ENCODE measurements around the gene SUSD4. TPM values are rescaled to one million over a fixed set of nuclear protein-coding genes. Genes with fewer than 3 reads are reported as not detected.

Gene SUSD4
- total and polyA plus RNA-seq, 2 of the 8 experiments (the other 6 are each of a cell fraction or from before 2014, with no cell fraction given), result 3.9 to 5.2 TPM

GRCh38 chr1:223253916-223254315, 110.1 kb downstream of the SUSD4 start:
- ChIA-PET CTCF (ENCODE audit: partially characterized antibody) (interaction anchor here (0.6 to 1.2 kb wide), 7 partner anchors 9 to 358 kb away, joined by 3 read pairs; no protein-coding TSS in a partner anchor), POLR2A (ENCODE audit: partially characterized antibody) (no interaction called here)
- H3K36me3 ChIP-seq (ENCODE audit: control insufficient read depth in 2 of 4, insufficient read depth in 4 of 4, low read length in 3 of 4), result no peaks in the 10 kb centered on the region
- TF ChIP-seq ATF2 (IDR thresholded peaks at IDR 0.05; ENCODE audit: low read length) (no peak), CEBPB (IDR thresholded peaks at IDR 0.05; ENCODE audit: low read depth, low read length) (no peak), RXRA (IDR thresholded peaks at IDR 0.05; ENCODE audit: insufficient read depth, low read depth, low read length) (no peak), RNF2 (IDR thresholded peaks at IDR 0.05; ENCODE audit: borderline replicate concordance, low read depth, low read length, missing control alignments, poor library complexity, severe bottlenecking) (no peak), SAP30 (IDR thresholded peaks at IDR 0.05; ENCODE audit: insufficient read depth, insufficient replicate concordance, low read length) (no peak), RFX5 (IDR thresholded peaks at IDR 0.05; ENCODE audit: borderline replicate concordance, low read depth, low read length) (no peak), MAFK (IDR thresholded peaks at IDR 0.05; ENCODE audit: low read depth, low read length) (no peak), CTCF (IDR thresholded peaks at IDR 0.05; ENCODE audit: control extremely low read depth in 1 of 3, insufficient read depth in 1 of 3, low read depth in 1 of 3, low read length in 3 of 3) (no peak), SIRT6 (IDR thresholded peaks at IDR 0.05; ENCODE audit: low read length) (no peak)

More at GRCh38 chr1:223253916-223254315, 110.1 kb downstream of the SUSD4 start:
- no peak overlapping the region for H4K8ac ChIP-seq (ENCODE audit: extremely low read depth, insufficient read depth, low read length)
- H3K79me2 ChIP-seq (ENCODE audit: control insufficient read depth in 1 of 2, insufficient read depth in 2 of 2, low read length in 2 of 2), result no peaks in the 10 kb centered on the region
- H4K91ac ChIP-seq (replicated peaks; ENCODE audit: insufficient read length, low read length), result no peak overlapping the region
- no peak overlapping the region for H3K18ac ChIP-seq (ENCODE audit: extremely low read depth, low read length)
- peaks cover 0 to 4% (median 0%) of the 10 kb centered on the region in 4 experiments; a peak in 2 of 7 replicates for H3K4me1 ChIP-seq (replicated peaks in 1 of 4; ENCODE audit: control insufficient read depth in 3 of 4, insufficient read depth in 4 of 4, low read length in 3 of 4)
- no peak overlapping the region for H2BK12ac ChIP-seq (ENCODE audit: low read depth, low read length)
- no peak overlapping the region for H2AFZ ChIP-seq (ENCODE audit: low read length)
- H3K79me1 ChIP-seq (ENCODE audit: low read depth, low read length), result no peaks in the 10 kb centered on the region
- no peak overlapping the region for H2BK20ac ChIP-seq (ENCODE audit: low read length)
- H3K4me2 ChIP-seq (ENCODE audit: insufficient read depth in 1 of 2, low read depth in 2 of 2, low read length in 2 of 2), result no peak overlapping the region
- H3K27ac ChIP-seq (ENCODE audit: low read depth, low read length), result no peak overlapping the region
- H3K9ac ChIP-seq (replicated peaks in 1 of 4; ENCODE audit: extremely low read depth in 1 of 4, low read depth in 3 of 4, low read length in 3 of 4), result no peak overlapping the region
- H3K4ac ChIP-seq (replicated peaks; ENCODE audit: insufficient read length, low read depth, low read length), result no peak overlapping the region
- no peak overlapping the region for H3K56ac ChIP-seq (replicated peaks; ENCODE audit: insufficient read length, low read depth, low read length)
- no peaks in the 10 kb centered on the region for H3K23me2 ChIP-seq (ENCODE audit: low read depth, low read length)
- H2BK5ac ChIP-seq (ENCODE audit: low read depth, low read length), result no peak overlapping the region
- H4K5ac ChIP-seq (ENCODE audit: insufficient read length, low read depth, low read length), result no peak overlapping the region
- H2BK15ac ChIP-seq (ENCODE audit: low read length), result no peak overlapping the region
- FAIRE-seq (no peak), DNase-seq (ENCODE audit: low read depth in 1 of 2, low spot score in 2 of 2) (peak in 1 of 2 experiments; percentile 32)
- no peak overlapping the region for H2AK5ac ChIP-seq (ENCODE audit: low read depth, low read length)
- no peak overlapping the region for H3K14ac ChIP-seq (ENCODE audit: insufficient read length)
- H3K27me3 ChIP-seq (replicated peaks in 1 of 4; ENCODE audit: control insufficient read depth in 3 of 4, extremely low read depth in 1 of 4, insufficient read depth in 3 of 4, low read length in 3 of 4), result no peaks in the 10 kb centered on the region
- no peaks in the 10 kb centered on the region for H4K20me1 ChIP-seq (replicated peaks in 1 of 2; ENCODE audit: control insufficient read depth in 1 of 2, insufficient read depth in 2 of 2, low read length in 2 of 2)
- no peak overlapping the region for H3K23ac ChIP-seq (ENCODE audit: insufficient read length)
- H3K9me3 ChIP-seq (ENCODE audit: insufficient read depth in 2 of 2, low read depth in 1 of 2, low read length in 1 of 2), result no peaks in the 10 kb centered on the region
- no peak overlapping the region for H2BK120ac ChIP-seq (replicated peaks; ENCODE audit: low read depth, low read length)
- 76% methylated on average over 3 of the region's 3 CpGs; no CpG with 5 or more reads in 1 of the 2 experiments for WGBS, 2 experiments (ENCODE audit: extremely low coverage in 1 of 2, insufficient coverage in 1 of 2, insufficient read length in 1 of 2, insufficient replicate concordance in 2 of 2, low coverage in 1 of 2, low lambda C conversion rate in 2 of 2, missing lambda C conversion rate in 1 of 2)
- H3K4me3 ChIP-seq (ENCODE audit: extremely low read depth in 1 of 4, insufficient read depth in 2 of 4, low read depth in 3 of 4, low read length in 4 of 4), result no peak overlapping the region

Data from H1 (cell line).